Measurements from ENCODE around the gene IGF2BP2. TPM values are rescaled to one million over a fixed set of nuclear protein-coding genes. Genes with fewer than 3 reads are reported as not detected.

Gene IGF2BP2
- total RNA-seq, 1 donor from 2014 or later: 201 TPM

GRCh38 chr3:185796431-185797107 lies 28.3 kb downstream of the IGF2BP2 start:
- TF ChIP-seq CTCF (IDR thresholded peaks at IDR 0.05; ENCODE audit: unreplicated experiment): no peak
- peaks cover 13% of the 10 kb centered on the region for H3K36me3 Mint-ChIP-seq
- no peak overlapping the region for H3K4me3 Mint-ChIP-seq
- H3K27me3 Mint-ChIP-seq (ENCODE audit: low read depth): no peaks in the 10 kb centered on the region
- H3K4me1 Mint-ChIP-seq: peaks cover 28% of the 10 kb centered on the region
- DNase-seq (ENCODE audit: low spot score in 2 of 2, unreplicated experiment in 2 of 2): no peak
- H3K27ac Mint-ChIP-seq: peak overlapping the region; percentile 79
- H3K9me3 Mint-ChIP-seq: peaks cover 10% of the 10 kb centered on the region

GRCh38 chr3:185793381-185793780 lies 31.5 kb downstream of the IGF2BP2 start:
- TF ChIP-seq CTCF (IDR thresholded peaks at IDR 0.05; ENCODE audit: unreplicated experiment): no peak
- no peak for DNase-seq (ENCODE audit: low spot score in 2 of 2, unreplicated experiment in 2 of 2)
- H3K27me3 Mint-ChIP-seq (ENCODE audit: low read depth): no peaks in the 10 kb centered on the region
- H3K27ac Mint-ChIP-seq: no peak overlapping the region
- H3K9me3 Mint-ChIP-seq: no peaks in the 10 kb centered on the region
- H3K36me3 Mint-ChIP-seq: no peaks in the 10 kb centered on the region
- no peak overlapping the region for H3K4me3 Mint-ChIP-seq
- peaks cover 46% of the 10 kb centered on the region for H3K4me1 Mint-ChIP-seq

- H3K27me3 Mint-ChIP-seq (ENCODE audit: low read depth): no peaks in the 10 kb centered on the region
- no peaks in the 10 kb centered on the region for H3K36me3 Mint-ChIP-seq
- no peaks in the 10 kb centered on the region for H3K9me3 Mint-ChIP-seq
- no peak for TF ChIP-seq CTCF (IDR thresholded peaks at IDR 0.05; ENCODE audit: unreplicated experiment)
- peak overlapping the region; percentile 3 for H3K27ac Mint-ChIP-seq
- H3K4me3 Mint-ChIP-seq: no peak overlapping the region
- no peak for DNase-seq (ENCODE audit: low spot score in 2 of 2, unreplicated experiment in 2 of 2)
- peaks cover 43% of the 10 kb centered on the region for H3K4me1 Mint-ChIP-seq
Observed at GRCh38 chr3:185792955-185793354, 31.9 kb downstream of the IGF2BP2 start.

- no peak for TF ChIP-seq CTCF (IDR thresholded peaks at IDR 0.05; ENCODE audit: unreplicated experiment)
- H3K4me3 Mint-ChIP-seq: no peak overlapping the region
- H3K9me3 Mint-ChIP-seq: no peaks in the 10 kb centered on the region
- peaks cover 1% of the 10 kb centered on the region for H3K36me3 Mint-ChIP-seq
- no peaks in the 10 kb centered on the region for H3K27me3 Mint-ChIP-seq (ENCODE audit: low read depth)
- H3K27ac Mint-ChIP-seq: peak overlapping the region; percentile 17
- DNase-seq (ENCODE audit: low spot score in 2 of 2, unreplicated experiment in 2 of 2): no peak
- H3K4me1 Mint-ChIP-seq: peaks cover 53% of the 10 kb centered on the region
Observed at GRCh38 chr3:185789891-185790830, 34.7 kb downstream of the IGF2BP2 start.

- Mint-ChIP-seq H3K36me3 (peaks cover 6% of the 10 kb centered on the region), H3K9me3 (no peaks in the 10 kb centered on the region), H3K27me3 (ENCODE audit: low read depth) (no peaks in the 10 kb centered on the region), H3K4me1 (peaks cover 55% of the 10 kb centered on the region), H3K4me3 (no peak overlapping the region), H3K27ac (peak overlapping the region; percentile 59)
- TF ChIP-seq CTCF (IDR thresholded peaks at IDR 0.05; ENCODE audit: unreplicated experiment): no peak
- DNase-seq (ENCODE audit: low spot score in 2 of 2, unreplicated experiment in 2 of 2): no peak
Observed at GRCh38 chr3:185789134-185789533, 35.7 kb downstream of the IGF2BP2 start.

Measured in mesothelial cell of epicardium (in vitro differentiated cells).